ENCODE measurements around the gene HAGHL.
"Not testable (repeated sequence)": the region's sequence is repeated elsewhere in the genome, so short reads cannot be mapped to it uniquely, and the experiment has no call there.

HAGHL gene

GRCh38 chr16:772959-773358, 46.1 kb downstream of the HAGHL start:
- DNase-seq (ENCODE audit: low spot score), result no peak

GRCh38 chr16:774086-775001, 47.4 kb downstream of the HAGHL start:
- DNase-seq (ENCODE audit: low spot score), result no peak

- DNase-seq (ENCODE audit: low spot score), result no peak
Observed at GRCh38 chr16:775236-775796, 48.4 kb downstream of the HAGHL start.

- DNase-seq (ENCODE audit: low spot score), result not testable (repeated sequence)
Observed at GRCh38 chr16:776298-776697, 49.4 kb downstream of the HAGHL start.

- no peak for DNase-seq (ENCODE audit: low spot score)
Observed at GRCh38 chr16:776824-777223, 49.9 kb downstream of the HAGHL start.

GRCh38 chr16:777826-778225, 50.9 kb downstream of the HAGHL start:
- DNase-seq (ENCODE audit: low spot score), result no peak

- DNase-seq (ENCODE audit: low spot score), result no peak
Observed at GRCh38 chr16:778447-778846, 51.5 kb downstream of the HAGHL start.

- no peak for DNase-seq (ENCODE audit: low spot score)
Observed at GRCh38 chr16:778909-779527, 52.1 kb downstream of the HAGHL start.
